HuH-7.5 (cell line): ENCODE results near the gene ZNF700.
"Not testable (repeated sequence)": the region's sequence is repeated elsewhere in the genome, so short reads cannot be mapped to it uniquely, and the experiment has no call there.

Source experiments
- DNase-seq: peaks from one replicate; pipeline ENCODE4 v3.0.0; 2011; ENCODE audit warnings: low spot score

ZNF700 gene

DNA sequence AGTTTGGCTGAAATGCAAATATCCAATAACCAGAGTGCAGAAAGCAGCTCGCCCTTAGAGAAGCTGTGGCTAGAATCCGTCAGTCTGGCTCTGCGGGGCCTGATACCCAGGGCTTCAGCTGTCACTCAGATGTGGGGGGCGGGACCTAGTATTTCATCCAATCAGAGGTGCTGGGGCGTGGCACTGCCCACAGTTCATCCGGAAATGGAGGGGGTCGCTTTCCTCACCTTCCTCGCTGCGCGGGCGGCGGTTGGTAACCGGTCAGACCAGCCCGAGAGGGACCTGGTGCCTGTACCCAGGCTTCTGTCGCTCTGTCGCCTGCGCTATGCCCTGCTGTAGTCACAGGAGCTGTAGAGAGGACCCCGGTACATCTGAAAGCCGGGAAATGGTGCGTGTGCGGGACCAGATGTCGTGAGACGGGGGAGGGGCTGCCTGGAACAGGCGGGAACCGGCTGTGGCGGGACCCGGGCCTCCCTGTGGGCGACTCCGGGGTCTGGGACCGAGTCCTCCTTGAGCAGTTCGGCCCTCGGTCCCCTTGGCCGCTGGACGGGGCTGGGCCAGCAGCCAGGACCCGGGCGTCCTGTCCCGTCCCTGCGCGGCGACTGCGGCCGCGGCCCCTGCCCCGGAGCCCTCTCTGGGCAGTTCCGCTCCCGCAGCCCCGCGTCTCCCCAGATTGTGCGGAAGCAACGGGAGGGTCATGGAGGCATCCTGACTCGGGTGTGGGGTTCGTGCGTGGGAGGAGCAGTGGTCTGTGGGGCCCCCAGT, at the start of gene ZNF700:
Gene ZNF700 (plus strand): TSS at position 222 of the 765 bp plus-strand sequence. CDS start 104 bp downstream, at position 326.
- DNase-seq: peak; percentile 89

DNA sequence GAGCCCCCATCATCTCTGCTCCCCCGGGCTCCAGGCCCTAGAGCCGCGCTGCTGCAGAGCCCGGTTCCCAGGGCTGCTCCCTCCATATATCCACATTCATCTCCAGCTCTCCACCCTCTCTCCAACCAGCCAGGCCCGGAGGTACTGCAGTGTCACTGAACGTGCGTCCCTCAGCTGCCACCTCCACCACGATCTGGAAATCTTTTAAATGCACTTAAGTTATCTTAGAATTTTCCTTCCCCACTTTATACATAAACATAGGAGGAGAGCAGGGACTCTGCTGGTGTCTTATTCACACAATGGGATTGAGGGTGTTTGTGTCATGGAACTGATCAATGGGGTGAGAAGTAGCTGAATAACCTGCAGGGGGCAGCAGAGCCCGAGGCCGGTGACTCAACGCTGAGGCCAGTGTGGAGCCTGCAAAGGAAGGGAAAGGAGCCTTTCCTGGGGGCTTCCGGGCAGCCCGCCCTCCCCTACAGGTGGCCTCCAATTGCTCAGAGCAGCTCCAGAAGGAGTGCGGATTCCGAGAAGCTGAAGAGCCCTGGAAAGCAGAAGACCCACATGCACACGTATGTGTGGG, 45.1 kb upstream of the ZNF700 start:
- not testable (repeated sequence) for DNase-seq

DNA sequence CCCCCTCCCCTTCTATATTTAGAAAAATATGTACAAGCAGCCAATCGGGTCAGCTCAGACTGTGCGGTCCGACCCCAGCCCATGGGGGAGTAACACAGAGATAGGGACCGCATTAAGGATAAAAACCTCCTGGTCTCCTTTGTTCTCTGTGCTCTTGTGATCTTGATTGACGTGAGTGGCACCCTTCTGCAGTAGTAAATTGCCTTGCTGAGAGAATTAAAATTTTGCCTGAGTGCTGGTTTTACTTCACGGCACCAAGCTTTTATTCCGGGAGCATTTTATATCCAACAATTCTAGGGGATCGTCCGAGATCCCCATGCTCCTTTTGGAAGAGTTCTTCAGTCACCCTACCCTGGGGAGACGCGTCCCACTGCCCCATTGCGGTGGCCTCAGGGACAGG, 44.3 kb upstream of the ZNF700 start:
- no peak for DNase-seq

DNA sequence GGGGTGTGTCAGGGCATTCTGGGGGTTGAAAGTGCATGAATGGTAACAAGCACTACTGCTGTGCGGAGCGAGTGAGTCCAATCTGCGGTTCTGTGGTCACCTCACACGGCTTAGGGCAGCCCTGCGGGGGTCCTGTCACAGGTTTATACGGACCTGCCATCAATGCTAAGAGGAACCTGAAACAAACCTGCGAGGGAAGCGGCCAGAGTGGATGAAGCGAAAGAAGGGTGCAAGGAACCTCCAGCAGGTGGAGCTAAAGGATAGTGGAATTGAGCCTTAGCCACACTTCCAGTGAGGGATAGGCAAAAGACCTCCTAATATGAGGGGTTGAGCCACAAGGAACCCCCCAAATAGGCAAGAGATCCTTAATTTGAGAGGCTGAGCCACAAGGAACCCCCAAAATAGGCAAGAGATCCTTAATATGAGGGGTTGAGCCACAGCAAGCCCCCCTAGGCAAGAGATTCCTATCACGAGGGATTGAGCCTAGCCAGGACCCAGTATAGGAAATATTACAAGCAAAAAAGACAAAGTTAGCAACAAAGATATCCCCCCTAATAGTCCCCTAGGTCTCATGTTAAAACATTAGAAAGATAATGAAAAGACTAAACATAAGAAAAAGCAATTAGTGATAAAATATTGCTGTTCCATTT, 43.6 kb upstream of the ZNF700 start:
- peak; percentile 51 for DNase-seq

DNA sequence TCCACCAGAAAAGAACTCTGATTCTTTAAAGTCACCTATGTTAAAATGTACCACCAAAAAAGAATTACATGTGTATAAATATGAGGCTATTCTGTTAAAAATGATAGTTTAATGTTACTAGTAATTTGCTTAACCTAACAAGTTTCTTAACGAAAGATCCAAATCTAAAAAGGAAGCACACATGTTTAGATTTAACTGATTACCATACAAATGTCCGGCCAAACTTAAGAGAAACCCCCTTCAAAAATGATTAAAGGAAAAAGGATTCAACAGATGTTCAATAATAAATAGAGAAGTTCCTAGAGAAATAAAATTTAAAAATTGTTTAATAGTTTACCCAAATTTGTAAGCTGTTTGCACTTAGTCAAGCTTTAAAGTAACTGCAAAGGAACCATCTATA, 42.3 kb upstream of the ZNF700 start:
- no peak for DNase-seq

DNA sequence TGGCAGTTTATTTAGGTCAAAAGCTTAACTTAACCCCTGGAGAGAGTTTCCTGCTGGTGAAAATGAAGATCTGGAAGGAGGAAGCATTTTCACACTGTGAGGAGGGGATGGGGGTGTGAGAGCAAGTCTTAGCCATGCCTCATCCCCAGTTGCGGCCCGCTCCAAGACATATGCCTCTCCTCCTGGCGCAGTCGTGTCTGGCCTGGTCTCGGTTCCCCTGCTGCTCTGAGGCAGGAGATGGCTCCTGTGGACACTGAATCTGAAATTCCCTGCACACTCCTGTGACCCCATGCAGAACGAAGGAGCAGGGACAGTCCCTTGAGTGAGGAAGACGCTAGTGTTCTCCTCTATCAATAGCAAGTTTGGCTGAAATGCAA, 37.7 kb upstream of the ZNF700 start:
- DNase-seq: no peak

DNA sequence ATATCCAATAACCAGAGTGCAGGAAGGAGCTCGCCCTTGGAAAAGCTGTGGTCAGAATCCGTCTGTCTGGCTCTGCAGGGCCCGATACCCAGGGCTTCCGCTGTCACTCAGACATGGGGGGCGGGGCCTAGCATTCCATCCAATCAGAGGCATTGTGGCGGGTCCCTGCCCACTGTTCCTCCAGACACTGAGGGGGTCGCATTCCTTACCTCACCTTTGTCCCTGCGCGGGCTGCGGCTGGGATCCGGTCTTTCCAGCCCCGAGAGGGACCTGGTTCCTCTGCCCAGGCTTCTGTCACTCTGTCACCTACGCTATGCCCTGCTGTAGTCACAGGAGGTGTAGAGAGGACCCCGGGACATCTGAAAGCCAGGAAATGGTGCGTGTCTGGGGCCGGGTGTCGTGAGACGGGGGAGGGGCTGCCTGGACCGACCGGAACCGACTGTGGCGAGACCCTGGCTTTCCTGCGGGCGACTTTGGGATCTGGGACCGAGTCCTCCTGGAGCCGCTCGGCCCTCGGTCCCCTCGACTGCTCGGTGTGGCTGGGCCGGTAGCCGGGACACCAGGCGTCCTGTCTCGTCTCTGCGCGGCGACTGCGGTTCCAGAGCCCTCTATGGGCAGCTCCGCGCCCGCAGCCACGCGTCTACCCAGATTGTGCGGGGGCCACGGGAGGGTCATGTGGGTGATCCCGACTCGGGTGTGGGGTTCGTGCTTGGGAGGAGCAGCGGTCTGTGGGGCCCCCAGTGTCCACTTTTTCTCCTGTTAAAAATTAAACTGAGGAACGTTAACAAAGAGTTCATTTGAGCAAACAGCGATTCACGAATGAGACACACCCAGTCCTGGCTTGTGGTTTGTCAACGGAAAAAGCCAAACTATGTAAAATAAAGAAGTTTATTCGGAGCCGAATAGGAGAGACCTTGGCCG, 37.0 kb upstream of the ZNF700 start, which contains the start of gene ZNF69:
Gene ZNF69 (plus strand): TSS at position 172 of the 921 bp plus-strand sequence. CDS start 142 bp downstream, at position 314.
- peak; percentile 63 for DNase-seq

DNA sequence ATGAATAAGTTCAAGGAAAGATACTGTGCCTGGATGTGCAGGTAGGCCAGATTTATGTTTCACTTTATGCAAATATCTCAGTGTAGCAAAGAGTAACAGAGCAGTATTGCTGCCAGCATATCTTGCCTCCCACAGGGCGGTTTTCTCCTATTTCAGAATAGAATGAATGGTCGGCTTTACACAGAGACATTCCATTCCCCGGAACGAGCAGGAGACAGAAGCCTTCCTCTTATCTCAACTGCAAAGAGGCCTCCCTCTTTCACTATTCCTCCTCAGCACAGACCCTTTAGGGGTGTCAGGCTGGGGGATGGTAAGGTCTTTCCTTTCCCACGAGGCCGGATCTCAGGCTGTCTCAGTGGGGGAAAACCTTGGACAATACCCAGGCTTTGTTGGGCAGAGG, 35.0 kb upstream of the ZNF700 start:
- DNase-seq: not testable (repeated sequence)

DNA sequence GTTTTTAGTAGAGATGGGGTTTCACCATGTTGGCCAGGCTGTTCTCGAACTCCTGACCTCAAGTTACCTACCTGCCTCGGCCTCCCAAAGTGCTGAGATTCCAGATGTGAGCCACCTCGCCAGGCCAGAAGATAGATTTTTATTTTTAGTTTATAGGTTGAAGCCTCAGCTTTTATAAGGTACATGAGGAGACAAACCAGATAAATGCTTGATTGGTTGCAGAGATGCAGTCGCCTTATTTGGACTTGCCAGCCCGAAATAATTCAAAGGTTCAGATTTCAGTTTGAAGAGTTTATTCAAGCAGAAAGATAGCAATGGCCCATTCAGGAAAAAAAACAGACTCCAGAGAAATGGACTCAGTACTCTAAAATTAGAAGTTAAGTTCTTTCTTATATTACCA, 34.3 kb upstream of the ZNF700 start:
- DNase-seq: no peak

DNA sequence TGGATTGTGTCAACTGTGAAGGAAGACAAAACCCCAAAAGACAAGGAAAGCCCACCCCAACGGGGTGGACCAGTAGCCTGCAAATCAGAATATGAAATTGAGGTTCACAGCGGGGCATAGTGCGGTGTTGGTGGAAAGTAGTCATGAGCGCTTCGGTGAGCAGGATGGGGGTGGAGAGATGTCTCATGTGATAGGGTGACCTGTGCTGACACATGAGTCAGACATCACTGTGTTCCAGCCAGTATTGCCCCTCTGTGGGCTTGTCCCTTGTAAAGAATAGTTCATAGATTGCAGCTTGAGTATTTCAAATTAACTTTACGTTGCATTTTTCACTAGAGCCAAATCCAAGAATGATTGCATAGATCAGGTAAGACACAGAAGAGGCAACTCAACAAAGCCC, 30.1 kb upstream of the ZNF700 start:
- no peak for DNase-seq

DNA sequence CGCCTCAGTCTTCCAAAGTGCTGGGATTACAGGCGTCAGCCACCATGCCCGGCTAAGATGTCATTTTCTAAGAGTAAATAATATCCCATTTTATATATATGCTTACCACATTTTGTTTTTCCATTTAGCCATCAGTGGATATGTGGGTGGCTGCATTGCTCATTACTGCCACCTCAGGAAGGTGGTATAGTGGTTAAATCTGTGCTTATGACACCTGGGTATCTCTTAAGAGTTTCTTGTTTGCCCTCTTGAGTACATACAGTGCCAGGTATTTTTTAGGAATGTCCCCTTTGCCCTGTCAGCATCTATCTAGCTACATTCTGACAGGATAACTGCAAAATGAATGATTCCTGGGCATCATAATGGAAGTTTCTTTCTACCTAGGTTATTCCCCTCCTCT, 22.7 kb upstream of the ZNF700 start:
- DNase-seq: no peak

DNA sequence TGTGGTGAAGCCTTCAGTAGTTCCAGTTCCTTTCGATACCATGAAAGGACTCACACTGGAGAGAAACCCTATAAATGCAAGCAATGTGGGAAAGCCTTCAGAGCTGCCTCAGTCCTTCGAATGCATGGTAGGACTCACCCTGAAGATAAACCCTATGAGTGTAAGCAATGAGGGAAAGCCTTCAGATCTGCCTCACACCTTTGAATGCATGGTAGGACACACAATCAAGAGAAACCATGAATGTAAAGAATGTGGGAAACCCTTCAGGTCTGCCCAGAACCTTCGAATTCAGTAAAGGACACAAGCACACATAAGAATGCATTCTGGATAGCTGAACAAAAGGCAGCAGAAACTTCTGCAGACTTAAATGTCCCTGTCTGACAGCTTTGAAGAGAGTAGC, 19.0 kb upstream of the ZNF700 start:
- no peak for DNase-seq

DNA sequence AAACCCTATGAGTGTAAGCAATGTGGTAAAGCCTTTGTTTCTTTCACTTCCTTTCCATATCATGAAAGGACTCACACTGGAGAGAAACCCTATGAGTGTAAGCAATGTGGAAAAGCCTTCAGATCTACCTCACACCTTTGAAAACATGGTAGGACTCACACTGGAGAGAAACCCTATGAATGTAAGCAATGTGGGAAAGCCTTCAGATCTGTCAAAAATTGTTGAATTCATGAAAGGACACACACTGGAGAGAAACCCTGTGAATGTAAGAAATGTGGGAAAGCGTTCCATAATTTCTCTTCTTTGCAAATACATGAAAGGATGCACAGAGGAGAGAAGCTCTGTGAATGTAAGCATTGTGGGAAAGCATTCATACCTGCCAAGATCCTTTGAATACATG, 13.0 kb upstream of the ZNF700 start:
- not testable (repeated sequence) for DNase-seq

DNA sequence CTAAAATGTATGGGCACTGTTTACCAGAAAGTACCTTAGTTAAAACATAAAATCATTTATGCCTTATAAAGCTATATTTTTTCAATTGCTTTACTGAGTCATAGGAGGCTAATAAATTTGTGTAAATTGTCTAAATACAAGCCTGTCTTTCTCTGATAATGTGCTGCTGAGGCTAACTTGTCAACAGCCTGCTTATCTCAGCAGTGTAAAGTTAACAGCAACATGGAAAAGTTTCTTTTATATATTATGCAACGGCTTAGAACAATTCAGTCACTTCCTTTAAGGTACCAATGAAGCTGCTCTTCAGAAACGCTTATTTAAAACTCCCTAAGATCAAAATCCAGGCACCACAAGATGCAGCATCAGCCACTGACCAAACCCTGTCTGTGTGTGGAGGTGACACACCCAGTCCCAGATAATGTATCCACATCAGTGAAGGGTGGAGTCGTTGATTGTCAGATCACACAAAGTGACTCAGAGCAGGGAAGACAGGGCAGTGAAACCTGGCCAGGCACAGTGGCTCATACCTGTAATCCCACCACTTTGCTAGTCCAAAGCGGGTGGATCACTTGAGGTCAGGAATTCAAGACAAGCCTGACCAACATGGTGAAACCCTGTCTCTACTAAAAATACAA, 10.4 kb upstream of the ZNF700 start:
- not testable (repeated sequence) for DNase-seq

DNA sequence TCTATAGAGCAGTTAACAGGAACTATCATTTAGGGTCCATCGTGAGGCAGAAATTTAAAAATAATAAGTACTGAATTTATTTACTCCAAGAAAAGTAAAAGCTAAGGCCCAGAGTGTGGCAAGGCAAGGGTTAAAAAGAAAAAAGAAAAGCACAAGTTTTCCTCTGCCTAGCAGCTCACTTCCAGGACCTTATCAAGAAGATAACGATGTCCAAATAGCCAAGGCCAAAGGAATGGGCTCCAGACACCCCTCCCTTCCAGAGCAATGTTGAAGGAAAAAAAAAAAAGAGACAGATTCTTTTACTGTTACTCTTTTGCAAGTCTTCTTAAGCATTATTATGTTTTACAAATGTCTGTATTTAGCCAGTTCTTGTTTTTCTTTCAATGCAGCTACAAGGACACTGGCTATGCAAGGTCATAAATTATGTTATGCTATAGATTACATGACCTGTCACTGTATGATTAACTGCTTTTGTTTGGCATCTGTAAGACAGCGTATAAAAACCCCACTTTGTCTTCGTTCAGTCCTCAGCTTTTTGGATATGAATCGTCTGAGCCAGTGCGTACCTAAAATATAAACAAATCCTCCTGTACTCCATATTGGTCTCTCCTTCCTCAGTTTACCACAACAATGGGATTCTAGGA, 2.9 kb upstream of the ZNF700 start:
- DNase-seq: no peak

DNA sequence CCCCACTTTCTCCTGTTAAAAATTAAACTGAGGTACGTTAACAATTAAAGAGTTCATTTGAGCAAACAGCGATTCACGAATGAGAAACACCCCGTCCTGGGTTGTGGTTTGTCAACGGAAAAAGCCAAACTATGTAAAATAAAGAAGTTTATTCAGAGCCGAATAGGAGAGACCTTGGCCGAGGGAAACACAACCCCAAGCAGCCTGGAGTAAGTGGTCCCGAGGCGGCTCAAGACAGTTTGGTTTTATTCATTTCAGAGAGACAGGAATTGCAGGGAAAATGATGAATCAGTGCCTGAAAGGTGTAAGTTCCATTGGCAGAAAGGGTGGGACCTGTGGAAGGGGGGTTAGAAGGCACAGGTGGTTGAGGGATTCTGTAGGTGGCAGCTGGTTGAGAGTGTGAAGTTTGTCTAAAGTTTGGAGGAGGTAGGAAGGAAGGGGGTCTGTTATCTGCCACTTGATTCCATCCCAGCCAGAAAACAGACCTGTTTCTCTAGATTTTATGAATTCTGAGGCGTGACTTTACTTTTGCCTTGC, 812 bp downstream of the ZNF700 start:
- DNase-seq: not testable (repeated sequence)

DNA sequence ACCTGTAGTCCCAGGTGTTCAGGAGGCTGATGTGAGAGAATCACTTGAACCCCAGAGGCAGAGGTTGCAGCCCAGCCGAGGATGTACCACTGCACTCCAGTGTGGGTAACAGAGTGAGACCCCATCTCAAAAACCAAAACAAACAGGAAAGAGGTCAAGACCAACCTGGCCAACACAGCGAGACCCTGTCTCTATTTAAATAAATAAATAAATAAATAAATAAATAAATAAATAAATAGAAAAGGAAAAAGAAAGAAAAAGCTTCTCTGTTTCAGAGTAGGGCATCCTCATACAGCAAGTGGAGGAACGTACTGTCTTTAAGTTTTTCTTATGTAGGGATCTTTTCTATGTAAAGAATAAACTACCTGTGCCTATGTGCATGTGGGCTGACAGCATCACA, 2.3 kb downstream of the ZNF700 start:
- no peak for DNase-seq

DNA sequence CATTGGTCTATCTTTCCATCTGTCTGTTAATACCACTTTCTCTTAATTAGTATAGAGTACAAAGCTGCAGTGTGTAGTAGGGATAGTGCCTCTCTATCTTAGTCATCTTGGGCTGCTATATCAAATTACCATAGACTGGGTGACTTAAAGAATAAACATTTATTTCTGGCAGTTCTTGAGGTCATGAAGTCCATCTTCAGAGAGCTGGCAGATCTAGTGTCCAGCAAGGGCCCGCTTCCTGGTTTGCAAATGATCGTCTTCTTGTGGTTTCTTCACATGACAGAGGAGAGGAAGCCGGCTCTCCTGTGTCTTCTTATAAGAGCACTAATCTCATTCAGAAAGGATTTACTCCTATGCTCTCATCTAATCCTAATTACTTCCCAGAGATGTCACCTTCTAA, 6.1 kb downstream of the ZNF700 start:
- no peak for DNase-seq

DNA sequence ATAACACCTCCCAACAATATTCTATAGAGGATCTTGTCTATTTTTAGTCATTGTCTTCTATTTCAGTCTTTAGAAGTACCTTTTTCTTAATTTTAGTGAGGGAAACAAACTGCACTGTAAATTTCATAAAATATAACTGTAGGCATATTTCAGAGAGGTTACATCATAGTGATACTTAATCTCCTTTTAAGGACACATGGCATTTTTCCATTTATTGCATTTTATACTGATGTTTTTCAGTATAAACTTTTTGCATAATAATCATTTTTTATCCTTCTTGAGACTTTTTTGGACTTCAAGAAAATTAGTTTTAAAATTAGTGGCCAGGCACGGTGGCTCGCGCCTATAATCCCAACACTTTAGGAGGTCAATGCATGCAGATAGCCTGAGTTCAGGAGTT, 6.6 kb downstream of the ZNF700 start:
- DNase-seq: no peak

DNA sequence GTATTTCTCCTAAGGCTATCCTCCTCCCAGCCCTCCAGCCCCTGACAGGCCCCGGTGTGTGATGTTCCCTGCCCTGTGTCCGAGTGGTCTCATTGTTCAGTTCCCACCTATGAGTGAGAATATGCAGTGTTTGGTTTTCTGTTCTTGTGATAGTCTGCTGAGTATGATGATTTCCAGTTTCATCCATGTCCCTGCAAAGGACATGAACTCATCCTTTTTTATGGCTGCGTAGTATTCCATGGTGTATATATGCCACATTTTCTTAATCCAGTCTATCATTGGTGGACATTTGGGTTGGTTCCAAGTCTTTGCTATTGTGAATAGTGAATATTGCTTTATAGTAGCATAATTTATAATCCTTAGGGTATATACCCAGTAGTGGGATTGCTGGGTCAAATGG, 10.9 kb downstream of the ZNF700 start:
- DNase-seq: not testable (repeated sequence)

DNA sequence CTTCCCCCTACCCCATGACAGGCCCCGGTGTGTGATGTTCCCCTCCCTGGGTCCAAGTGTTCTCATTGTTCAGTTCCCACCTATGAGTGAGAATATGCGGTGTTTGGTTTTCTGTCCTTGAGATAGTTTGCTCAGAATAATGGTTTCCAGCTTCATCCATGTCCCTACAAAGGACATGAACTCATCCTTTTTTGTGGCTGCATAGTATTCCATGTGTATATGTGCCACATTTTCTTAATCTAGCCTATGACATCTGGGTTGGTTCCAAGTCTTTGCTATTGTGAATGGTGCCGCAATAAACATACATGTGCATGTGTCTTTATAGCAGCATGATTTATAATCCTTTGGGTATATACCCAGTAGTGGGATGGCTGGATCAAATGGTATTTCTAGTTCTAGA, 13.5 kb downstream of the ZNF700 start:
- DNase-seq: not testable (repeated sequence)
